NB4 (cell line): ENCODE results near the gene CACNA2D3.

ENCODE experiments used
- DNase-seq: peaks from one replicate; pipeline ENCODE4 v3.0.0; 2010; ENCODE audit warnings: low read depth
- H3K4me3 ChIP-seq: one replicate; pipeline ENCODE4 v1.5.1; 2011; ENCODE audit warnings: mild to moderate bottlenecking, low read depth, low read length, moderate library complexity
- CTCF ChIP-seq: IDR thresholded peaks from one replicate; pipeline ENCODE4 v1.5.1; 2012; ENCODE audit warnings: low read depth, low read length
- MAX ChIP-seq: IDR thresholded peaks from 2 replicates; pipeline ENCODE4 v1.6.1; 2011; ENCODE audit warnings: low read depth, low read length
- MYC ChIP-seq: IDR thresholded peaks from 2 replicates; pipeline ENCODE4 v1.6.1; 2011; ENCODE audit warnings: low read depth, low read length
- POLR2A ChIP-seq: IDR thresholded peaks from 2 replicates; pipeline ENCODE4 v1.6.1; 2011; ENCODE audit warnings: mild to moderate bottlenecking; ENCODE audit not compliant: insufficient read length; ENCODE audit errors: extremely low read depth

CACNA2D3 gene

GRCh38 chr3:54756330-54756731 is 634.0 kb downstream of the CACNA2D3 start:
- H3K4me3 ChIP-seq: no peak overlapping the region
- TF ChIP-seq MAX (no peak), POLR2A (no peak), MYC (no peak), CTCF (no peak)
- DNase-seq: no peak

- TF ChIP-seq MYC (no peak), MAX (no peak), CTCF (no peak), POLR2A (no peak)
- DNase-seq: no peak
Observed at GRCh38 chr3:54758461-54758860, 636.1 kb downstream of the CACNA2D3 start.

GRCh38 chr3:54759166-54759565 is 636.8 kb downstream of the CACNA2D3 start:
- H3K4me3 ChIP-seq: no peak overlapping the region
- TF ChIP-seq POLR2A: no peak
- no peak for TF ChIP-seq CTCF
- no peak for TF ChIP-seq MYC
- TF ChIP-seq MAX: no peak
- DNase-seq: no peak

More at GRCh38 chr3:54758461-54758860, 636.1 kb downstream of the CACNA2D3 start:
- no peak overlapping the region for H3K4me3 ChIP-seq

DNA sequence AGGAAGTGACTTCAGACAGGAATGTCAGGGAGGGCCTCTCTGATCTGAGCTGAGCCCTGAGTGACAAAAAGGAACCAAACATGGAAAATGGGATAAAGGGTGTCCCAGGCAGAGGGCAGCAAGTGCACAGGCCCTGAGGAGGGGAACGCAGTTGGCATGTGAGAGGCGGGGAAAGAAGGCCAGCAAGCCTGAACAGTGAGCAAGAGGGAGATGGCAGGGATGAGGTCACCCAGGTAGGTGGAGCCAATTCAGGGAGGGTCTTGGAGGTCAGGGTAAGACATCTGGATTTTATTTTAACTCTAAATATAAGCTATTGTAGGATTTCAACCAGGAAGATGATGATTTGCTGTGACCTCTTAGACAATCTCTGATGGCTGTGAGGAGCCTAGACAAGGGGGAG is 637.8 kb downstream of the CACNA2D3 start:
- H3K4me3 ChIP-seq: no peak overlapping the region
- DNase-seq: no peak
- TF ChIP-seq MAX: no peak
- TF ChIP-seq POLR2A: no peak
- TF ChIP-seq MYC: no peak
- no peak for TF ChIP-seq CTCF

DNA sequence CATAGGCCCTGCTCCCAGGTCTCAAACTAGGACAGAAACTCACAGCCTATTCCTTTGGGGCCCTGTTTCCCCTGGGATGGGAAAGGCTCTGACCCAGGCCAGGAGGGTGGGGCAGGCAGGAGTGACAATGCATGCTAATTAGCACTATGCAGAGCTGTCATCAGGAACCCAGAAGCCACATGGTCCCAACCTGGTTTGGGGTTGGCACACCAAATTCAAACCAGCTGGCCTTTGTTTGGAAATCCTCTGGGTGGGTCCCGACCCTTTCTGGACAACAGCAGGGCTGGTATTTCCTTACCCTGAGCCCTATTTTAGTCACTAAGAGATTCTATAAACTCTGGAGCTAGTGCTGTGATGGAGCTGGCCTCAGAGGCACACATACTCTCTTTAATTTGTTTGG is 639.3 kb downstream of the CACNA2D3 start:
- TF ChIP-seq POLR2A: no peak
- TF ChIP-seq CTCF: no peak
- TF ChIP-seq MAX: no peak
- no peak for TF ChIP-seq MYC
- H3K4me3 ChIP-seq: no peak overlapping the region
- no peak for DNase-seq

DNA sequence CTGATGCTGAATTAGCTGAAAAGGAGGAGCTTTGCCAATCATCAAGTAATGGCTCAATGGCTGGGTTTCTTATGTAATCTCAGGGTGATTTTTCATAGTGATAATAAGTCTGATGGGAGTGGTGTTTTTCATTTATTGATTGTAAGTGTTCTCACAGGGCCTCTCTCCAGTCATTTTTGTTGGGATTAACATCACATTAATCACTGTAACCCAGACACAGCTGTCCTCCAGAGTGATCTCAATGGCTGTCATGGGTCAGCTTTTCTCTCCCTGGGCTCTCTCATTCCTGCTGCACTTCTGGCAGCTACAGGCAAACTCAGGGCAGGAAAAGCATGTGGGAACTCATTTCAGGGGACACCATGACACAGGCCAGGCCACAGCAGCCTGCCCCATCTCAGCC is 642.6 kb downstream of the CACNA2D3 start:
- TF ChIP-seq MYC: no peak
- no peak for TF ChIP-seq POLR2A
- TF ChIP-seq CTCF: no peak
- no peak for TF ChIP-seq MAX

More for the DNA sequence above, 642.6 kb downstream of the CACNA2D3 start:
- no peak for DNase-seq
- H3K4me3 ChIP-seq: no peak overlapping the region
